ENCODE results near the gene MYL7.

The MYL7 gene

DNA sequence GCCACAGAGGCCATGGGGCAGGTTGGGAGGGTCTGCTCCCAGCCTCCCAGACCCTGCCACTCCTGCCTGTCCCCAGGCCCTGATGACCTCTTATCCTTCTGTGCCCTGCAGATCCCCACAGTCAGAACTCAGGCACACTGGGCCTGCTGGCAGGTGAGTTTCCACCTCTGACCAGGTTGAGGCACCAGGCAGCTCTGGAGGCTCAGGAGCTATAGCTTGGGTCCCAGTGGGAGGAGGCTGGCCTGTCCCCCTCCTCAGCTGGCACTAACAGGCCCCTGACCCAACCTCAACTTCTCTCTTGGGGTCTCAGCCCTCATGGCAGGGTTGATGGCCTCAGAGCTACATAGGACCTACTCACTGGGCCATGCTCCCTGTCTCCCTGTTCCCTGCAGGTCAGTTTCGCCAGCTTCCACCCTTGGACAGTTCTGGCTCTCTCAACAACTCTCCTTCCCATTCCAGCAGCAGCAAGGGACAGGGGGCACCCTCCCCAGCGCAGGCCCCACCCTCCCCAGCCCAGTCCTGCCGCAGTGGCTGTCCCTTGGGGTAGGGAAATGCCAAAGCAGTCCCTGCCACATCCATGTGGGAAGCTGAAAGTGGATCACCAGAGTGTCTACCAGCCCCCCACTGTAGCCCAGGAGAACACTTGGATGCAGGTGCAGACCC, 39.7 kb downstream of the MYL7 start:
- Histone ChIP-seq H3K27ac (ENCODE audit: low read length) (peak overlapping the region; percentile 91), H2AFZ (ENCODE audit: low read depth, low read length) (no peak overlapping the region), H4K20me1 (ENCODE audit: insufficient read depth, low read length) (peaks cover 20% of the 10 kb centered on the region), H3K79me2 (ENCODE audit: insufficient read depth, low read length) (peaks cover 35% of the 10 kb centered on the region), H3K27me3 (ENCODE audit: insufficient read depth, low read length, poor library complexity) (no peaks in the 10 kb centered on the region), H3K4me2 (ENCODE audit: insufficient read depth, low read length) (no peak overlapping the region), H3K4me3 (ENCODE audit: low read depth in 1 of 2, low read length in 2 of 2) (no peak overlapping the region), H3K9ac (ENCODE audit: low read depth, low read length) (peak overlapping the region; percentile 31), H3K9me3 (ENCODE audit: insufficient read depth, low read length, severe bottlenecking) (no peaks in the 10 kb centered on the region), H3K36me3 (ENCODE audit: insufficient read depth, low read length) (peaks cover 21% of the 10 kb centered on the region), H3K4me1 (ENCODE audit: insufficient read depth, low read length) (peaks cover 91% of the 10 kb centered on the region)
- DNase-seq (no peak), ATAC-seq (ENCODE audit: insufficient read depth, low read depth) (no peak)
- TF ChIP-seq, protein P1, sequence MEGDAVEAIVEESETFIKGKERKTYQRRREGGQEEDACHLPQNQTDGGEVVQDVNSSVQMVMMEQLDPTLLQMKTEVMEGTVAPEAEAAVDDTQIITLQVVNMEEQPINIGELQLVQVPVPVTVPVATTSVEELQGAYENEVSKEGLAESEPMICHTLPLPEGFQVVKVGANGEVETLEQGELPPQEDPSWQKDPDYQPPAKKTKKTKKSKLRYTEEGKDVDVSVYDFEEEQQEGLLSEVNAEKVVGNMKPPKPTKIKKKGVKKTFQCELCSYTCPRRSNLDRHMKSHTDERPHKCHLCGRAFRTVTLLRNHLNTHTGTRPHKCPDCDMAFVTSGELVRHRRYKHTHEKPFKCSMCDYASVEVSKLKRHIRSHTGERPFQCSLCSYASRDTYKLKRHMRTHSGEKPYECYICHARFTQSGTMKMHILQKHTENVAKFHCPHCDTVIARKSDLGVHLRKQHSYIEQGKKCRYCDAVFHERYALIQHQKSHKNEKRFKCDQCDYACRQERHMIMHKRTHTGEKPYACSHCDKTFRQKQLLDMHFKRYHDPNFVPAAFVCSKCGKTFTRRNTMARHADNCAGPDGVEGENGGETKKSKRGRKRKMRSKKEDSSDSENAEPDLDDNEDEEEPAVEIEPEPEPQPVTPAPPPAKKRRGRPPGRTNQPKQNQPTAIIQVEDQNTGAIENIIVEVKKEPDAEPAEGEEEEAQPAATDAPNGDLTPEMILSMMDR (IDR thresholded peaks at IDR 0.05; ENCODE audit: borderline replicate concordance, extremely low read depth, low read length, poor library complexity, severe bottlenecking): no peak
- TF ChIP-seq EZH2 (IDR thresholded peaks at IDR 0.05; ENCODE audit: borderline replicate concordance, low read depth, low read length, severe bottlenecking): no peak

DNA sequence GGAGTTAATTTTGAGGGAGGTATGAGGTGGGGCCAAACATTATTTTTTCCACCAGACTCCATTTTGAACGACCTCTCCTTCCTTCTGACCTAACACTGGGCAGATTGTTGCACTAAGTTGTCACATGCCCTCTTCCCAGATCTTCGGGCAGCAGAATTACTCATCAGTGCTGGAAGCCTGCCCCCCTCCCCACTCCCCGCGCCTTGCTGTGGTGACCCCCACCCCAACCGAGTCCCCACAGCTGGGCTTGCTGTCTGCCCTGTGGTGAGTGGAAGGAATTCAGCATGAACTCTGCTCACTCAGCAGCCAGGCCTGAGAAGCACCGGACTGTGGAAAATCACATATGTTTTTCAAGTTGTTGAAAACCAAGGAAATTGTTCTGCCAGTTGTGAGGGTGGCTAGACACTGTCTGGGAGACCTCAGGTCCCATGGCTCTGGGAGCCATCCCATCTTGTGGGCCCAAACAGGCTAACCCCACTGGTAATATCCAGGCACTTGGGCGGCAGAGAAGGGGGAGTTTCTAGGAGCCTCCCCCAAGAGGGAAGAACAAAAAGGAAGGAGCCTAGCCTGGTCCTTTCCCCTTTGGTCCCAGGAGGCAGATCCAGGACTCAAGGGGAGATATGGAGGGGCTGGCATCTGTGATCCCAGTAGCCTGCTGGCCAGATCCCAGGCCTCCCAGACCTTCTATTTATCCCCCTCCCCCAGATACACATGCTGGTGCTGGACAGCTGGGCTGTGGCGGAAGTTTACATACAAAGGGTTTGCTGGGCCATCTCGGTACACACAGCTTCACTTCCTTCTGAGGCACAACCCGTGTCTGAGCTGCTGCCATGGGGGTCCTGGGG, 40.5 kb downstream of the MYL7 start:
- Histone ChIP-seq H3K79me2 (ENCODE audit: insufficient read depth, low read length) (peaks cover 27% of the 10 kb centered on the region), H2AFZ (ENCODE audit: low read depth, low read length) (no peak overlapping the region), H3K9me3 (ENCODE audit: insufficient read depth, low read length, severe bottlenecking) (no peaks in the 10 kb centered on the region), H3K36me3 (ENCODE audit: insufficient read depth, low read length) (peaks cover 14% of the 10 kb centered on the region), H4K20me1 (ENCODE audit: insufficient read depth, low read length) (peaks cover 12% of the 10 kb centered on the region), H3K27ac (ENCODE audit: low read length) (peak overlapping the region; percentile 91), H3K9ac (ENCODE audit: low read depth, low read length) (peak overlapping the region; percentile 31), H3K27me3 (ENCODE audit: insufficient read depth, low read length, poor library complexity) (no peaks in the 10 kb centered on the region), H3K4me2 (ENCODE audit: insufficient read depth, low read length) (no peak overlapping the region), H3K4me1 (ENCODE audit: insufficient read depth, low read length) (peaks cover 91% of the 10 kb centered on the region), H3K4me3 (ENCODE audit: low read depth in 1 of 2, low read length in 2 of 2) (no peak overlapping the region)
- no peak for TF ChIP-seq EZH2 (IDR thresholded peaks at IDR 0.05; ENCODE audit: borderline replicate concordance, low read depth, low read length, severe bottlenecking)
- TF ChIP-seq, protein P1 (IDR thresholded peaks at IDR 0.05; ENCODE audit: borderline replicate concordance, extremely low read depth, low read length, poor library complexity, severe bottlenecking): no peak
- DNase-seq (peak; percentile 53), ATAC-seq (ENCODE audit: insufficient read depth, low read depth) (no peak)

DNA sequence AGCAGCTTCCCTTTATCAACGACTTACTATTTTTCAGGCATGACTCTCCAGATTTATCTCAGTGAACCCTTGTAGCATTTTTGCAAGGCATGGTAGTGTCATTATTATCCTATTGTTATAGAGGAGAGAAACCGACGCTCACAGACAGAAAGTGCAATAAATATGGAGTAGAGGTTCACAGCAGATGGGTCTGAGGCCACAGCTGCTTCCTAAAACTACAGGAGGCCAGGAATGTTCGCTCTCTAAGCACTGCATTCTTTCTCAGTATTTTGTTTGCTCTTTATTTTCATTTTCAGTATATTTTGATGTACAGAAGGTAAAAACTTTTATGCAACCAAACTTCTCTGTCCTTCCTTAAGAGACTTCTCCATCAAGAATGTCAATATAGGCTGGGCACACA, 41.5 kb downstream of the MYL7 start:
- H2AFZ ChIP-seq (ENCODE audit: low read depth, low read length): no peak overlapping the region; the same call in 1 of the 2 replicates
- peaks cover 17% of the 10 kb centered on the region for H3K79me2 ChIP-seq (ENCODE audit: insufficient read depth, low read length)
- peaks cover 4% of the 10 kb centered on the region; the same call in 1 of the 2 replicates for H3K36me3 ChIP-seq (ENCODE audit: insufficient read depth, low read length)
- no peaks in the 10 kb centered on the region for H3K27me3 ChIP-seq (ENCODE audit: insufficient read depth, low read length, poor library complexity)
- no peak for ATAC-seq (ENCODE audit: insufficient read depth, low read depth)
- no peak for DNase-seq
- H3K9ac ChIP-seq (ENCODE audit: low read depth, low read length): 0 out of 2 replicates have a peak overlapping the region, but pooled peaks have one; percentile 15
- no peak for TF ChIP-seq EZH2 (IDR thresholded peaks at IDR 0.05; ENCODE audit: borderline replicate concordance, low read depth, low read length, severe bottlenecking)
- TF ChIP-seq, protein P1 (IDR thresholded peaks at IDR 0.05; ENCODE audit: borderline replicate concordance, extremely low read depth, low read length, poor library complexity, severe bottlenecking): no peak
- 0 out of 2 replicates have a peak, but pooled peaks cover 2% of the 10 kb centered on the region for H4K20me1 ChIP-seq (ENCODE audit: insufficient read depth, low read length)
- peak overlapping the region; percentile 91 for H3K27ac ChIP-seq (ENCODE audit: low read length)
- peaks cover 92% of the 10 kb centered on the region for H3K4me1 ChIP-seq (ENCODE audit: insufficient read depth, low read length)
- no peak overlapping the region for H3K4me2 ChIP-seq (ENCODE audit: insufficient read depth, low read length)
- no peak overlapping the region for H3K4me3 ChIP-seq (ENCODE audit: low read depth in 1 of 2, low read length in 2 of 2)
- H3K9me3 ChIP-seq (ENCODE audit: insufficient read depth, low read length, severe bottlenecking): no peaks in the 10 kb centered on the region
